ENCODE measurements around the gene ADRA2B. TPM values are rescaled to one million over a fixed set of nuclear protein-coding genes. Genes with fewer than 3 reads are reported as not detected.

ADRA2B gene
- total and polyA plus RNA-seq, 2 donors (not counting 3 experiments of a cell fraction or from before 2014, with no cell fraction given), result not detected

DNA sequence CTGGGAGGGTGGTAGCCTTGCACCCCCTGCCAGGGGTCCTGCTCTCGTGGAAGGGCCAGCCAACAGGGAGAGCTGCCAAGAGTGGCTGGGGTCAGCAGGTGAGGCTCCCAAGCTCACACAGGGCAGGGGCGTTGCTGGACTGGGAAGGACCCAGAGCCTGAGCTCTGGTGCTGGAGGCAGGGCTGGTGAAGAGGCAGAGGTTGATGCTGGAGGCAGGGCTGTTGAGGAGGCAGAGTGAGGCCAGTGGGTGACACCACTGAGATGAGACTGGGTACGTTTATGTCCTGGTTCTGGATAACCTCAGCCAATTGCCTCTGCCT is 7.0 kb downstream of the ADRA2B start:
- TF ChIP-seq EZH2 (IDR thresholded peaks at IDR 0.05; ENCODE audit: borderline replicate concordance, low read depth, low read length, severe bottlenecking) (no peak), JUN (IDR thresholded peaks at IDR 0.05; ENCODE audit: borderline replicate concordance, insufficient read depth, insufficient read length, low read depth) (no peak), MYC (IDR thresholded peaks at IDR 0.05; ENCODE audit: low read depth, low read length) (no peak), GATA2 (IDR thresholded peaks at IDR 0.05; ENCODE audit: insufficient read depth, insufficient read length, low read depth, low read length) (no peak), POLR2AphosphoS5 (IDR thresholded peaks at IDR 0.05; ENCODE audit: insufficient read depth, low read depth, low read length) (no peak), FOS (IDR thresholded peaks at IDR 0.05; ENCODE audit: borderline replicate concordance, insufficient read depth, low read length) (no peak), POLR2A (IDR thresholded peaks at IDR 0.05; ENCODE audit: low read depth, low read length) (no peak)
- TF ChIP-seq, protein P1, sequence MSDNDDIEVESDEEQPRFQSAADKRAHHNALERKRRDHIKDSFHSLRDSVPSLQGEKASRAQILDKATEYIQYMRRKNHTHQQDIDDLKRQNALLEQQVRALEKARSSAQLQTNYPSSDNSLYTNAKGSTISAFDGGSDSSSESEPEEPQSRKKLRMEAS (IDR thresholded peaks at IDR 0.05; ENCODE audit: insufficient read depth, insufficient read length), result no peak
- TF ChIP-seq, protein P2, sequence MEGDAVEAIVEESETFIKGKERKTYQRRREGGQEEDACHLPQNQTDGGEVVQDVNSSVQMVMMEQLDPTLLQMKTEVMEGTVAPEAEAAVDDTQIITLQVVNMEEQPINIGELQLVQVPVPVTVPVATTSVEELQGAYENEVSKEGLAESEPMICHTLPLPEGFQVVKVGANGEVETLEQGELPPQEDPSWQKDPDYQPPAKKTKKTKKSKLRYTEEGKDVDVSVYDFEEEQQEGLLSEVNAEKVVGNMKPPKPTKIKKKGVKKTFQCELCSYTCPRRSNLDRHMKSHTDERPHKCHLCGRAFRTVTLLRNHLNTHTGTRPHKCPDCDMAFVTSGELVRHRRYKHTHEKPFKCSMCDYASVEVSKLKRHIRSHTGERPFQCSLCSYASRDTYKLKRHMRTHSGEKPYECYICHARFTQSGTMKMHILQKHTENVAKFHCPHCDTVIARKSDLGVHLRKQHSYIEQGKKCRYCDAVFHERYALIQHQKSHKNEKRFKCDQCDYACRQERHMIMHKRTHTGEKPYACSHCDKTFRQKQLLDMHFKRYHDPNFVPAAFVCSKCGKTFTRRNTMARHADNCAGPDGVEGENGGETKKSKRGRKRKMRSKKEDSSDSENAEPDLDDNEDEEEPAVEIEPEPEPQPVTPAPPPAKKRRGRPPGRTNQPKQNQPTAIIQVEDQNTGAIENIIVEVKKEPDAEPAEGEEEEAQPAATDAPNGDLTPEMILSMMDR (IDR thresholded peaks at IDR 0.05; ENCODE audit: extremely low read depth in 1 of 2, insufficient read depth in 1 of 2, low read depth in 1 of 2, low read length in 2 of 2), result no peak
- intact Hi-C loops (cut with micrococcal nuclease), result no loop called here
- Histone ChIP-seq H3K9me3 (replicated peaks; ENCODE audit: control insufficient read depth, insufficient read depth, low read length) (no peaks in the 10 kb centered on the region), H3K27ac (ENCODE audit: insufficient read depth, low read depth, low read length) (no peak overlapping the region), H3K4me2 (ENCODE audit: insufficient read depth, low read length) (no peak overlapping the region), H3K79me2 (ENCODE audit: control insufficient read depth, insufficient read depth, low read length) (no peaks in the 10 kb centered on the region), H3K4me1 (ENCODE audit: control insufficient read depth, extremely low read depth, insufficient read depth, low read length) (no peaks in the 10 kb centered on the region), H4K20me1 (replicated peaks; ENCODE audit: control insufficient read depth, extremely low read depth, insufficient read depth, low read length) (no peaks in the 10 kb centered on the region), H3K27me3 (ENCODE audit: control insufficient read depth in 2 of 2, insufficient read depth in 2 of 2, low read length in 2 of 2) (peaks cover 0 to 3% of the 10 kb centered on the region in 2 experiments), H2AFZ (ENCODE audit: low read depth, low read length) (no peak overlapping the region), H3K9me1 (replicated peaks; ENCODE audit: control insufficient read depth, extremely low read depth, insufficient read depth, low read length) (no peaks in the 10 kb centered on the region), H3K4me3 (replicated peaks in 1 of 3; ENCODE audit: insufficient read depth in 1 of 3, low read depth in 1 of 3, low read length in 3 of 3) (no peak overlapping the region), H3K9ac (replicated peaks; ENCODE audit: extremely low read depth, insufficient read depth, low read length) (no peak overlapping the region), H3K36me3 (ENCODE audit: control insufficient read depth in 2 of 2, extremely low read depth in 1 of 2, insufficient read depth in 2 of 2, low read length in 2 of 2) (no peaks in the 10 kb centered on the region)
- ChIA-PET CTCF (interaction anchor here (1.2 to 2.7 kb wide), 3 partner anchors 8 to 87 kb away, joined by 3 to 18 read pairs (median 3); partner anchors contain the start of gene ADRA2B), POLR2A (no interaction called here)
- FAIRE-seq (no peak), DNase-seq (ENCODE audit: low read depth, low spot score) (no peak)
- no TSS peak for BruUV-seq (replicated peaks)
- dilution Hi-C loops (cut with MboI; ENCODE audit: extremely low pct_ligation_motif_present, low sequenced_read_pairs), result no loop called here

Measured in endothelial cell of umbilical vein (primary cell).